Right kidney (tissue), 9 donors: Measurements from ENCODE around the gene ZNF766.
A peak's percentile ranks its signal among the peaks of the same experiment; 100 is the strongest.
"Not testable (repeated sequence)": the region's sequence is repeated elsewhere in the genome, so short reads cannot be mapped to it uniquely, and the experiment has no call there.

Source experiments
- DNase-seq: peaks from one replicate; pipeline ENCODE4 v3.0.0-alpha.2; 2016
- long read RNA-seq, 8 donors: transcript quantifications; one replicate each; lab custom pipeline, GENCODE V29; 2026

Gene ZNF766
- long read RNA-seq, donor 1, full-length matches to known transcripts, result 2 of 2 reads
- long read RNA-seq, donor 1, partial matches to known transcripts, result 0 of 2 reads
- long read RNA-seq, donor 1, other reads (novel, unspliced or antisense), result 0 of 2 reads
- long read RNA-seq, donor 2, full-length matches to known transcripts, result 1 of 1 reads
- long read RNA-seq, donor 2, partial matches to known transcripts, result 0 of 1 reads
- long read RNA-seq, donor 2, other reads (novel, unspliced or antisense), result 0 of 1 reads
- long read RNA-seq, donor 3, full-length matches to known transcripts, result 2 of 2 reads
- long read RNA-seq, donor 3, partial matches to known transcripts, result 0 of 2 reads
- long read RNA-seq, donor 3, other reads (novel, unspliced or antisense), result 0 of 2 reads
- long read RNA-seq, donor 4, full-length matches to known transcripts, result 4 of 4 reads
- long read RNA-seq, donor 4, partial matches to known transcripts, result 0 of 4 reads
- long read RNA-seq, donor 4, other reads (novel, unspliced or antisense), result 0 of 4 reads
- long read RNA-seq, donor 5, full-length matches to known transcripts, result 9 of 9 reads
- long read RNA-seq, donor 5, partial matches to known transcripts, result 0 of 9 reads
- long read RNA-seq, donor 5, other reads (novel, unspliced or antisense), result 0 of 9 reads
- long read RNA-seq, donor 6, full-length matches to known transcripts, result 5 of 5 reads
- long read RNA-seq, donor 6, partial matches to known transcripts, result 0 of 5 reads
- long read RNA-seq, donor 6, other reads (novel, unspliced or antisense), result 0 of 5 reads
- long read RNA-seq, donor 7, full-length matches to known transcripts, result 7 of 7 reads
- long read RNA-seq, donor 7, partial matches to known transcripts, result 0 of 7 reads
- long read RNA-seq, donor 7, other reads (novel, unspliced or antisense), result 0 of 7 reads
- long read RNA-seq, donor 8, full-length matches to known transcripts, result 2 of 2 reads
- long read RNA-seq, donor 8, partial matches to known transcripts, result 0 of 2 reads
- long read RNA-seq, donor 8, other reads (novel, unspliced or antisense), result 0 of 2 reads

DNA sequence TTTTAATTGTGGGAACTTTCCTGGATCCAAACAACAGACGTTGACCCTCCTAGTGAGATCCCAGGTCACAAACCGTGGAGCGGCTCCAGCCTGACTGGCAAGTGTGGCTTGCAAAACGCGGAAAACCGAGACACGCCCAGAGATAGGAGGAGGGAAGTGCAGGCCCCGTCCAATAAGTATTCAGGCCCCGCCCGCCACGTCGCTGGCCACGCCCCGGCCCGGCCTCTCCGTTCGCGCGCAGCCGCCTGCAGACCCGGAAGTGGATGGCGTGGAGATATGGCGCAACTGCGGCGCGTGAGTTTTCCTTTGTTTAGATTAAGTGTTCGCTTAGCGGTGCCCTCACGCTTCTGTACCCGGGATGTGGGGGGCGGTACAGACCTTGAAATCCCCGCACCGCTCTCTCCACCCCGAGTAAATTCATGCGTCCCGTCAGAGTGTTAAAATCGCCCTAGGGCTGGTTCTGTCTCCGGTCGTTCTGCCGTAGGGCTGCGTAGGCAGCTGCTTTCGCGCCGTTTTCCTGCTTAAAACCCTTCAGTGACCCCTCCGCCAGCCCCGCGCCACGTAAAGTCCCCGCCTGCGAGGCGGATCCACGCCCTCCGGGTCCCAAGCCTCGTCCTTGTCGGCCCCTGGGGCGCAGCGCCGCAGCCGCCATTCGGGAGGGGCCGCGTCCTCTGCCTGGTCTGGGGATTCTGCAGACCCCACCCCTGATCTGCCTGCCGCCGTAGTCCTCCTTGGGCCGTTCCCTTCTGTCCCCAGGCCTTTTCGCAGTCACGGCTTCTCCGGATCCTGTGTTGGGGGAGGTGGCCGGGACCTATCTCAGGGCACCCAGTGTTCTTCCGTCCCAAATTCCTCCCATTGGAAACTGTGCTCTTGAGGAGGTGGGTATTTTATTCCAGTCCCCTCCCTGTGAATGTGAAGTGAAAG is at the start of gene ZNF766:
ZNF766 (plus strand) TSS at position 250 of the 924 bp plus-strand sequence; CDS start at position 277, 27 bp downstream.
- peak; percentile 90 for DNase-seq

- no peak for DNase-seq
Observed at GRCh38 chr19:52219611-52220010, 49.8 kb upstream of the ZNF766 start.

DNA sequence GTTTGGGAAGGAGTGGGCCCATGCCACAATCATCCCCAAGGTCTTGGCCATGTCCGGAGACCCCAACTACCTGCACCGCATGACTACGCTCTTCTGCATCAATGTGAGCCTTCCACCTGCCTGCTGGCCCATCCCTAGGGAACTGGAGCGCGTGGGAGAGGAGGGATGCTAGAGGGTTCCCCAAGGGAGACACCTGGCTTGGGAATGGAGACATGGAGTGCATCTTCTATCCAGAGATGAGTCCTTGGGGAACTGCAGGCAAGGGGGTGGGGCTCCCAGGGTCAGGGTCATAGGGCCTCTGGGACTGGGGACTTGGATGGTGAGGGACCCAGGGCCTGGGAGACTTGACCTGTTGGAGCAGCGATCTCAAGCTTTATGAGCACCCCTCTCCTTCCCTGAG is 48.4 kb upstream of the ZNF766 start:
- DNase-seq, result no peak

- DNase-seq, result no peak
Observed at GRCh38 chr19:52221831-52222375, 47.5 kb upstream of the ZNF766 start.

DNA sequence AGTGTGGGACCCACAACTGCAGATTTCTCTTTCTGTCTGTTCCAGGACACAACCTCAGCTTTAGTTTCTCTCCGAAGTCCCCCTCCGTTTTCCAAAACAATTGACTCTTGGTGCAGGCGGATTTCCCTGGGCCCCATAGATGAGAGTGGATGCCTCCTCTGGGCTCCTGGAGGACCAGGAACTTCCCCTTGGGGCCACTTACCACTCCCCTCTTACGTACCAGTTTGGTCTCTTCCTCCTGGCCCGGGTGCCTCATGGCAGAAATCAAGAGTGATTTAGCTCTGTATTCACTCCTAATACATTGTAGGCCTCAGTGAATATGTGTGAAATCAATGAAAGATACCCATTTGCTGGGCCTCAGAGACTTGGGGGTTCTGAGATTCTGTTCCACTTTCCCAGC is 45.2 kb upstream of the ZNF766 start:
- DNase-seq, result no peak

- DNase-seq, result no peak
Observed at GRCh38 chr19:52226652-52227051, 42.7 kb upstream of the ZNF766 start.

- DNase-seq, result no peak
Observed at GRCh38 chr19:52227196-52227940, 42.0 kb upstream of the ZNF766 start.

GRCh38 chr19:52227980-52228379 is 41.4 kb upstream of the ZNF766 start:
- DNase-seq, result no peak

DNA sequence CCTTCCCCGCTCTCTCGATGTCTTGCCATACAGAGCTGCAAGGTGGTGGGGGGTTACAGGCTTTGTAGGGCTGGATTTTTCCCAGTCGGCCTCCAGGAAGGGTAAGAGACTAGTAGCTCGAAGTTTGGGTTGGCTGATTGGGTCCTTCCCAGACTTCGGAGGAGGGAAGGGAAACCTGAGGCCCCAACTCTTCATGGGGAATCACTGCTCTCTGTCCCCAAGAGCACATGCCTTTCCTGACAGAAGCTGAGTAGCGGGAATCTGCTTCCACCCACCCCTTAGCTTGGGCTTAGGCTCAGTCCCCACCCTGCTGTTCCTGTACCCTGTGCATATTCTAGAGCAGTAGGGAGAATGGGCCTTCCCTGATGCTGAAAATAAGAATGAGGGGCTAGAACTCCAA is 39.9 kb upstream of the ZNF766 start:
- no peak for DNase-seq

DNA sequence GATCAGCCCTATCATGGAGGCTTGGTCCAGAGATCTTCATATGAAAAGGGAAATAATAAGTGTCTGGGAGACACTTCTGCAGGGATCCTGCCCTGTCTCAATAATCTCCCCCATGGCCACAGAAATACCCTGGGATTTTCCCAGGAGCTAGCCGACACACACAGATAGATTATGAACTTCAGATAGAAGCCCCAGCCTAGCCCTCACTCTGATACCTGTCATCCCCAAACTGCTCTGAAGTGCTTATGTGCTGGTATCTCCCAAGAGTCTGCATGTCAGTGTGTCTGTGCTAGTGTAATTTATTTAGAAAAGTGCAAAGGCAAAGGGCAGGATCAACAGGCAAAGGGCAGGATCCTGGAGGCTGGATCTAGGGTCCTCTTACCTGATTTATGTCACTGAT is 38.7 kb upstream of the ZNF766 start:
- no peak for DNase-seq

DNA sequence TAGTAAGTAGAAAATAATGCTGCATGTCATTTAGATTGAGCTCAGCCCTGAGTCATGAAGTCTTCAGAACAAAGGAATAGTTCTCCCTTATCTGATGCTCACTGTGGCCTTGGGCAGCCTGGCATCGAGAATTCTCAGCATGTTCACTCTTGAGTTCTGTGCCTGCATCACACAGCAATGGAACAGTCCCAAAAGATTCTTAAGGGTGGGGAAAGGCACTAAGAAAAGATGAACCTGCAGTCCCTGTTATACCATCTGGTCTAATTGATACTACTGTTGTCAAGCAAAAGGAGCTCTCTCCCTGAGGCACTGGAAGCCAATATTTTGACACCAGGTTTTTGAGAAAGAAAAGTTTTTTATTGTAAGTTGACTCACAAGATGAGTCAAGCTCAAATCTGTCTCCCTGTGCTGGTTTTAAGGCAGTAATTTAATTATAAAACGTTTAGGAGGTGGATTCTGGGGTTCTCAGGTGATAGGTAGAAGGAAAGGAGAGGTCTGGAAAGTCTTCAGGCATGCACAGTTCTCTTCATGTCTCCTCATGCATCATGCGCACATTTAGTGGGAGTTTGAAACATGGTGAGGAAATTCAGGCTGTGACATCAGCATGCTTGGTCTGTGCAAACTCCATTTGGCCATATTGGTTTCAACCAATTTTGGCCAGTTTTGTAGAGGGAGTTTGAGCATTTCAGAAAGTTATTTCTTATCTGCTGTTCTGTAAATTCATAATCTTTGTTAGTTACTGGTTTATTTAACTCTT is 38.1 kb upstream of the ZNF766 start:
- no peak for DNase-seq

DNA sequence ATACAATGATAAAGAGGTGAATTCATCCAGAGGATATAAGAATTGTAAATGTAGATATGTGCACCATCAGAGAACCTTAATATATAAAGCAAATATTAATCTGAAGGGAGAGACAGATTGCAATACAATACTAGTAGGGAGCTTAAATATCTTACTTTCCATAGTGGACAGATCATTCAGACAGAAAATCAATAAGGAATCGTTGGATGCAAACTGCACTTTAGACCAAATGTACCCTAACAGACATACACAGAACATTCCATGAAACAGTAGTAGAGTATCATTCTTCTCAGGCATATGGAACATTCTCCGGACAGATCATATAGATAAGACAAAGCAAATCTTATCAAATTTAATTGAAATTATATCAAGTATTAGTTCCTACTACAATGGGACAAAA is 35.0 kb upstream of the ZNF766 start:
- DNase-seq, result no peak

DNA sequence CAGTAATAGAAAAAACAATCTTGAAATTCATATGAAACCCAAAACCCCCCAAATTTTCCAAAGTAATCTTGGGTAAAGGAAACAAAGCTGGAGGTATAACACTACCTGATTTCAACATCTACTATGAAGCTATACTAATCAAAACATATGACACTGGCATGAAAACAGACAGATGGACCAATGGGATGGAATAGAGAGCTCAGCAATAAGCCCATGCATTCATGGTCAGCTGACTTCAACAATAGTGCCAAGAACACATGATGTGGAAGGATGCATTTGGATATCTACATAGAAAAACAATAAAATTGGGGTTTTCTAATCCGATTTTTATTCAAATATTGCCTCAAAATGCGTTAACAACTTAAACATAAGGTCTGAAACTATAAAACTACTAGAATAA is 32.2 kb upstream of the ZNF766 start:
- no peak for DNase-seq

- DNase-seq, result peak; percentile 27
Observed at GRCh38 chr19:52237771-52238400, 31.5 kb upstream of the ZNF766 start.

DNA sequence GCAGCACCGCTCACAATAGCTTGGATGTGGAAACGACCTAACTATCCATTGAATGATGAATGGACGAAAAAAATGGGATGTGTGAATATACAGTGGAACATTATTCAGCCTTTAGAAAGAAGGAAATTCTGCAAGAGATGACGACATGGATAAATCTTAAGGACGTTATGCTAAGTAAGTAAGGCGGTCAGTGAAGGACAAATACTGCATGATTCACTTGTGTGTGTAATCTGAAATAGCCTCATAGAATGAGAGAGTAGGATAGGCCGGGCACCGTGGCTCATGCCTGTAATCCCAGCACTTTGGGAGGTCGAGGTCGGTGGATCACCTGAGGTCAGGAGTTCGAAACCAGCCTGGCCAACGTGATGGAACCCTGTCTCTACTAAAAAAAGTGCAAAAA is 25.4 kb upstream of the ZNF766 start:
- DNase-seq, result no peak

DNA sequence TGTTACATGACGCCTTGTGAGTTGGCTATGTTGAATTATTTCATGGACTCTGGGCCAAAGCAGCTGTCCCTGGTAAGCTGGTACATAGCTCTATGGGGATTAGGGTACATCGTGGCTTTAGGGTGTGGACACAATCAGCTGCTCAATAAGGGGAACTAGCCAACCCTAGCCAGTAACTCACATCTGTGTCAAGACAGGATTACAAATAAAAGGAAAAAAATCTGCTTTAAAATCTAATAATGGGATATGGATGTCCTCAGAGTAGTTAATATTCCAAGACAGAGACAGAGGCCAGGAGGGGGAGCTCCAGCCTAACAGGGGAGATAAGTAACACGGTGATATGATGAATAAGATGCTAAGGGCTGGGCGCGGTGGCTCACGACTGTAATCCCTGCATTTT is 21.1 kb upstream of the ZNF766 start:
- no peak for DNase-seq

- DNase-seq, result no peak
Observed at GRCh38 chr19:52258426-52258825, 11.0 kb upstream of the ZNF766 start.

- not testable (repeated sequence) for DNase-seq
Observed at GRCh38 chr19:52265556-52265955, 3.8 kb upstream of the ZNF766 start.

GRCh38 chr19:52270266-52270885 is 989 bp downstream of the ZNF766 start:
- DNase-seq, result no peak
